NCI-H524 treated with DMSO at 0.1 percent for 48 hours (cell line): ENCODE measurements around the gene OBSCN.

Experiments
- DNase-seq: peaks from one replicate; lab custom pipeline; 2025; lab: John Stamatoyannopoulos, UW

Gene OBSCN

DNA sequence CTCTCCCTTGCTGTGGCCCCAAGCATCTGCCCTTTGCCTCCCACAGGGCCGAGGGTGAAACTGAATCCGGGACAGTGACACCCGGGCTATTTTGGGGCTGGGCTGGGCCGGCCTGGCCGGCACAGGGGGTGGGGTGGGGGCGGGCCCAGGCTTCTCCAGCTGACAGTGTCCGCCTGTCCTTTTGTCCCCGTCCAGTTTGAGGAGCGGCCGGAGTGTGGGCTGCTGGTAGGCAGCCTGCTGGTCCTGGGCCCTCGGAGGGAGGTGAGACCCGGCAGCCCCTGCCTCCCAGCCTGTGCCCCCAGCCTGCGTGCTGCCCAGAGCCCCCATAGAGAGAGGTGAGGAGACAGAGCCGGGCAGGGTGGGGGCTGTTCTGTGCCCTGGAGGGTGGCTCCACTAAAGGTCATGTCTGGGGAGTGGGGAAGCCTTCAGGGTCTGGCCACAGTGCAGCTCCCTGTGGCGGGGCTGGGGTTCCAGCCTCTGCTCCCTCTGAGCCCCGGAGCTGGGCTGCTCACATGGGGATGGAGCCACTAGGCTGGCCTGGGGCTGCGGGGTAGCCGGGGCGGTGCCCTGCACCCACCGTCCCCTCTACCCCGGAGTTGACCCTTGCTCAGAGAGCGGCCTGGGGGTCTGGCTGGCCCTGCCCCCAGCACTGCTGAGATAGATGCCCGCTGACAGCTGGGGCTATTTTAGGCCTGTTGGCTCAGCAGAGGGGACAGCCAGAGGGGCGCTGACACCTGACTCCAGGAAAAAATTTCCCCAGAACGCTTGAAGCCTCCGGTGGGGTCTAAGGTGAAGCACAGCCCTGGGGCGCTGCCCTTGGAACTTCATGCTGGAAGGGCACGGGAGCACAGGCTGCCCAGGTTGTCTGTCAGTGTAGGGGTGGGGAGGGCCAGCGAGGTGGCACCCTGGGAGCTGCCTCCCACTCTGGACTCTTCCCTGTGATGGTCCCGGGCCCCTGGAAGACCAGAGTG, at the start of gene OBSCN:
Gene OBSCN (plus strand): TSS at position 194 of the 971 bp plus-strand sequence. CDS start 3,740 bp downstream, outside the sequence.
- no peak for DNase-seq

DNA sequence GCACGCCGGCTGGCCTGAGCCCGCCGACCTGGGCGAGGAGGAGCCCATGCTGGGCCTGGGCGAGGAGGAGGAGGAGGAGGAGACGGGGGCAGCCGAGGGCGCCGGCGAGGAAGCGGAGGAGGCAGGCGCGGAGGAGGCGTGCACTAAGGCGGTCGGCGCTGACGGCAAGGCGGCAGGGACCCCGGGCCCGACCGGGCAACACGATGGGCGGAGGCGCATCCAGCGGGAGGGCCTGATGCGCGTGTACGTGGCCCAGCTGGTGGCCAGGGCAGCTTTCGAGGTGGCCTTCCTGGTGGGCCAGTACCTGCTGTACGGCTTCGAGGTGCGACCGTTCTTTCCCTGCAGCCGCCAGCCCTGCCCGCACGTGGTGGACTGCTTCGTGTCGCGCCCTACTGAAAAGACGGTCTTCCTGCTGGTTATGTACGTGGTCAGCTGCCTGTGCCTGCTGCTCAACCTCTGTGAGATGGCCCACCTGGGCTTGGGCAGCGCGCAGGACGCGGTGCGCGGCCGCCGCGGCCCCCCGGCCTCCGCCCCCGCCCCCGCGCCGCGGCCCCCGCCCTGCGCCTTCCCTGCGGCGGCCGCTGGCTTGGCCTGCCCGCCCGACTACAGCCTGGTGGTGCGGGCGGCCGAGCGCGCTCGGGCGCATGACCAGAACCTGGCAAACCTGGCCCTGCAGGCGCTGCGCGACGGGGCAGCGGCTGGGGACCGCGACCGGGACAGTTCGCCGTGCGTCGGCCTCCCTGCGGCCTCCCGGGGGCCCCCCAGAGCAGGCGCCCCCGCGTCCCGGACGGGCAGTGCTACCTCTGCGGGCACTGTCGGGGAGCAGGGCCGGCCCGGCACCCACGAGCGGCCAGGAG, 49.5 kb upstream of the OBSCN start:
- no peak for DNase-seq

GRCh38 chr1:228159008-228159665, 48.7 kb upstream of the OBSCN start:
- DNase-seq = no peak

DNA sequence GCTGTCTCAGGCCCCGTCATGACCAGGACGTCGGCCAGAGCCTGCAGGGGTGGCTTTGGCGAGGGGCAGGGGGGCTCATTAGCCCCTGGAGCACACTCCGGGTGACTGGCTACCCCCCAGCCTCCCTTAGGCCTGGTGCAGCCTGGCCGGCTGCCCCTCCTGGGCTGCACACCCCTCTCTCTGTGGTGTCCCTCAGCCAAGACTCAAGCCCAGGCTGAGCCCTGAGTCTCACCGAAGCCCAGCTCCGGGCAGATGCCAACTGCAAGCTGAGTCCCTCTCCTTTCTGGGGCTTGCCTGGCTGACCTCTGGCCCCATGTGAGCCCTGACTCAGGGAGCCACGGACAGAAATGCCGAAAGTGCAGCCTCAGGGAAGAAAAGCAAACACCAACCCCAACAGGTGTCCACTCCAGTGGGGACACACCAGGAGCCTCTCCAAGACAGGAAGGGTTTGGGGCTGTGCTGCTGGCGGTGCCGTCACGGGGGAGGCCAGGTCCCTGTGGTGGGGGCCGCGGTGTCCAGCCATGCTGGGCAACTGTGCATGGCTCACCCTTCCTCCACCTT, 47.6 kb upstream of the OBSCN start:
- DNase-seq = no peak

DNA sequence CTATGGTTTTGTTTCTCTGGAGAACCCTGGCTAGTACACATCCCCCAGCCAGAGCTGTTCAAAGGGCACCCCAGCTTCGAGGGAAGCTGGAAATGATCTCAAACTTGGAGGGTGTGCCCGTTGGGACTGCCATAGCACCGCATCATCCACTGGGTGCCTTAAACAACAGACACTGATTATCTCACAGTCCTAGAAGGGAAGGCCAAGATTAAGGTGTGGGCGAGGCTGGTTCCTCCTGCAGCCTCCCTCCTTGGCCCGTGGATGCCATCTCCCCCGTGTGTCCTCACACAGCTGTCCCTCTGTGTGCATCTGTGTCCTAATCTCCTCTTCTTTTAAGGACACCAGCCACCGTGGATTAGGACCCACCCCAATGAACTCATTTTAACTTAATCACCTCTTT, 46.5 kb upstream of the OBSCN start:
- DNase-seq = peak; percentile 69

- DNase-seq = peak; percentile 77
Observed at GRCh38 chr1:228161866-228162265, 46.0 kb upstream of the OBSCN start.

- peak; percentile 11 for DNase-seq
Observed at GRCh38 chr1:228162286-228163006, 45.4 kb upstream of the OBSCN start.

DNA sequence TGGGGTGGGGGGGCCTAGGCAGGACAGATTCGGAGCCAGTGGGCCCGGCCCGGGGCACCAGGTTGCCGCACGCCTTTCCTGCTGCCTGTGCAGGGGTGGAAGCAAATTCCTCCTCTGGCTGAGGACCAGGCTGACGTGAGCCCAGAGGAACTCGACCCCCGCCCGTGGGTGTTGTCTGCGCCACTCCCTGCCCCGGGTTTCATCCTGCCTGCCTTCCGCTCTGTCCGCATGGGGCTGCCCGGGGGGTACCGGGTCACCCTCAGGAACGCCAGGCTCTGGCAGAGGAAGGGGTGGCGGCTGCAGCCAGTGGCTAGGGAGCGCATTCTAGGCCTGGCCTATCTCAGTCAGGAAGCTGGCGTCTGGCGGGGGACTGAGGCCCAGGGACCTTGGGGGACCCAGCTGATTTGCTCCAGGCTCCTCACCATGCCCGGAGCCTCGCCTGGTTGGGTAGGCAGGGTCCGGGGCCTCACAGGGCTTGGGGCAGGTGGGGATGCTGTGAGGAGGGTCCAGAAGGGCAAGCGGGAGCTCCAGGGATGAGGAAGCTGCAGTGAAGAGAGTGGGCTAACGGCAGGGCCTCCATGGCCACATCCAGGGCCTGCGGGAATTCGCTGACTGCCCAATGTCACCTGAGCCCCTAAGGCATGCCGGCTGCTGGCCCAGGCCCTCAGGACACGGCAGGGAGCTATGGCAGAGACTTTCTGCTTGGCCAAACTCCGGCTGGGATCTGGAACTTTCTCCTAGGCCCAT, 44.7 kb upstream of the OBSCN start:
- no peak for DNase-seq

DNA sequence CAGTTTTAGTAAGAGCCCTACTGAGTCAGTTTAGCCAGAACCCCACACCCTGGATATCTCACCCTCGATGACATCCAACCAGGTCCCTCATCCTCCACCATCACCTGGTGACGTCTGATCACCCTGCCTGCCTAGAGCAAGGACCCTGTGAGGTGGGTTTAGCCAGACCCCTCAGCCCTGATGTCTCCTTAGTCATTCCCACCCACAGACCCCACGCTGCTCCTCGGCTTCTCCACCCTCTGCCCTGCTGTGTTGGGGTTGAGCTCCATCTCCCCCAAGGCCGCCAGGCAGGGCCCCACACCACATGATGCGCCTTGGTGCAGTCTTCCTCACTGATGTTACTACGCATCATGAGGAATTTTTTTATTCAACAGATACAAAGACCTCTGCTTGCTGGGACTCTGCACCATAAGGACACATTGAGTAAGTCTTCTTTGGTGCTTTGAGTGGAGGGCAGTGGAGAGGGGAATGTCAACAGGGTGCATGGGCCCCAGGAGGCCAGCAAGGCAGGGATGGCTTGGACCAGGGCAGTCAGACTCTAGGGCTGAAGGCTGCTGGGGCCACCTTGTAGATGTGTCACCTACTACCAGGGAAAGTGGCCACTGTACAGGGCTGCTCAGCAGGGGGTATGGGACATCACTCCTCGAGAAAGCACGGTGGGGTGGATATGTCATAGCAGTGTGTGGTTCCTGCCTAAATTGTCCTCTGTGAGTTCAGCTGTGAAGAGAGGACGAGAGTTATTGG, 43.9 kb upstream of the OBSCN start:
- DNase-seq = no peak

DNA sequence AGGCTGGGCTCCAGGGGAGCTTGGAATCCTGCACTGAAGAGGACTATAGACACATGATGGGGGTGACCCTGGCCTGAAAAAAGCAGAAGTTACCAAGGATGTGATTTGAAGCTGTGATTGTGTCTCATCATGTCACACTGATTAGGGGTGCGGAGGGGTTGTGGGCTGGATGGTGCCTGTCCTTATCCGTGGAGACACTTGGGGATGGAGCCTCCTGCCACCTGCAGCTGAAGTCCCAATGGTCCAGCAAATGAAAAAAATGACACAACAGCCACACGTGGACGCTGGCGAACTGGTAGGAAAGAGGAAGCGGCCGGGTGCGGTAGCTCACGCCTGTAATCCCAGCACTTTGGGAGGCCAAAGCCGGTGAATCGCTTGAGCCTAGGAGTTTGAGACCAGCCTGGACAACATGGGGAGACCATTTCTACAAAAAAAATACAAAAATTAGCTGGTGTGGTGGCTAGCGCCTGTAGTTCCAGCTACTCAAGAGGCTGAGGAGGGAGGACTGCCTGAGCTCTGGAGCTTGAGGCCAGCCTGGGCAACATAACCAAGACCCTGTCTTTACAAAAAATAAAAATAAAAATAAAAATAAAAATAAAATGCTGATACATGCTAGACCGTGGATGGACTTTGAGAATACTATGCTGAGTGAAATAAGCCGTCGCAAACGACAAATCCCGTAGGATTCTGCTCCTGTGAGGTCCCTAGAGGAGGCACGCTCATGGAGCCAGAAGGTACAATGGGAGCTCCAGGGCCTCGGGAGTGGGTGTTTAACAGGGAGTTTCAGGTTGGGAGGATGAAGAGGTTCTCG, 43.1 kb upstream of the OBSCN start:
- DNase-seq = no peak

DNA sequence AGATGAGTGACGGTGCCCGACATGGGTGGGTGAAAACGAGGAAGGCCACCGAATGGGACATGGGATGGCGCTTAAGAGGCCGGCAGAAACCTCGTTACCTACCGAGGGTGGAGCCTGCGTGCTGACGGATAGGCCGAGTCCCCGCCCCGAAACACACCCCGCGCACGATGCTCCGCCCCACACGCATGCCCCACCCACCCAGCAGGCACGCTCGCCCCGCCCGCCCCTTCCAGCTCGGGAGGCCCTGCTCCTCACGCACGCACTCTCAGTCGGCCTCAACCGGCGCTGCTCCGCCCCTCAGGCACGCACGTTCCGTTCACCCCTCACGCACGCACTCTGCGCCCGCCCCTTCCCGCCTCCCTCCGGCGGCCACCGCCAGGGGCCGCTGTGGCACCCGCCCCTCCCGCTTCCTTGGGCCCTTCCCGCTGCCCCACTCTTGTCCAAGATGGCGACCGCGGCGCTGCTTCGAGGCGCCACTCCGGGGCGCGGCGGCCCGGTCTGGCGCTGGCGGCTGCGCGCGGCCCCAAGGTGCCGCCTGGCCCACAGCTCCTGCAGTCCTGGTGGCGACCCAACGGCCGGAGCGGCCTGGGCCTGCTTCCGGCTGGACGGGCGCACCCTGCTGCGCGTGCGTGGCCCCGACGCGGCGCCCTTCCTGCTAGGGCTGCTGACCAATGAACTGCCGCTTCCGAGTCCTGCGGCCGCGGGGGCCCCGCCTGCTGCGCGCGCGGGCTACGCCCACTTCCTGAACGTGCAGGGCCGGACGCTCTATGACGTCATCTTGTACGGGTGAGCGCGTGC, 42.3 kb upstream of the OBSCN start, which contains the start of gene IBA57:
Gene IBA57 (plus strand): TSS at position 433 of the 798 bp plus-strand sequence. CDS start 13 bp downstream, at position 446.
- DNase-seq = peak; percentile 65

DNA sequence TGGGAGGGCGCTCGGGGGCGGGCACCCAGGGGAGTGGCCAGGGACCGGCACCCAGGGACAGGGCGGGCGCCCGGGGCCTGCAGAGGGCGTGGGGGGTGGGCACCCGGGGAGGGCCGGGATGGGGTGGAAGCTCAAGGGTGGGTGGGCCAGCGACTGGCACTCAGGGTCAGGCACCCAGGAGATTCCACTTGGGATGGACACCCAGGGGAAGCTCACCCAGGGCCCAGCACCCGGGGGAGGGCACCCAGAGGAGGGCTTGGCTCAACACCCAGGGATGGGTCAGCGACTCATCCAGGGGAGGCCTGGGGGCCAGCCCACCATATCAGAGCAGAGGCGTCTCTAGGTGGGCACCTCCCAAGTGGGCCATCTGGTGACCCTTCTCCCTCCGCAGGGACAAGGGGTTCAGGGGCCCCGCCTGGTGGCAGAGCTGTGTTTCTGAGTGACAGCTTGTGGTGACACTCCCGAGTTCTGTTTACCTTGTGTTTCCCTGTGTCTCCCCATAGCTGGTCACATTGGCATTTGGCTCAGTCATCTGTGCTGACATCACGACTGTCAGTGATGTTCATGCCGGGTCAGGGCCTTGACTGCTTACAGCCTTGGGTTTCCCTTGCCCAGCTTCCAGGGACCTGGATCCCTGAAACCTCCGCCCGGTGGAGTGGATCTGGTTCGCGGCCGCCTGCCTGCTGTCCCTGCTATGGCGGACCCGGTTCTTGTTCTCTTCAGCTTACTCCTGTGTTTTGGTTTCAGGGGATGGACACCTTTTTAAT, 41.5 kb upstream of the OBSCN start:
- DNase-seq = peak; percentile 12

DNA sequence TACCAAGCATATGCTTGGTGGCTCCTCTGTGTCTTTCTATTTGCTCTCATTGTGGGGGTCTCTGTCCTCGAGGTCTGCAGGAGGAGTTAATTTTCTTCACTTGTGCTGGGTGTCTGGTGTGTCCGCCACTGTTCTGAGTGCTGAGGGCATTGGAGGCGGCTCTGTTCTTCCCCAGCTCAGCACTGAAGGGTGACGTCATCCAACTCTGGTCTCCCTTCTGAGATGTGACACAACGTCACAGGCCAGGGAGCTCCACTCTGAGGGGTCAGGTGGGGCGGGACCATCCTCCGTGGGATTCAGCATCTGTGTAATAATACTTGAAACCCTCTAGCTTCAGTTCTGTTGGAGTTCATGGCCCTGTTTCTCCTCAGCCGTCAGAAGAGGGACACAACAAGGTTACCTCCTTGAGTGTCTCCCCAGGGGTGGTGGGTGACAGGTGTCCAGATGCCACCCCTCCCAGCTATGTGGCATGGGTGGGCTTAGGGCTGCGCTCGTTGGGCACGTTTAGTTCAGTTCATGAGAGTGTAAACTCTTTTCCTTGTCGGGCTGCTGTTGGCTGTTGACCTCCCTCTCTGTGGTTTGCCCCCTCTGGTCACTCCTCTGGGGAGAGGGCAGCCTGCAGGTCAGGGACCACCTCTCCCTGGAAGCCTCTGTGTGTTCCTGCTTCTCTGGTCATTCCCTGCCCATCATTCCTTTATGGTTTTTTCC, 39.1 kb upstream of the OBSCN start:
- no peak for DNase-seq

DNA sequence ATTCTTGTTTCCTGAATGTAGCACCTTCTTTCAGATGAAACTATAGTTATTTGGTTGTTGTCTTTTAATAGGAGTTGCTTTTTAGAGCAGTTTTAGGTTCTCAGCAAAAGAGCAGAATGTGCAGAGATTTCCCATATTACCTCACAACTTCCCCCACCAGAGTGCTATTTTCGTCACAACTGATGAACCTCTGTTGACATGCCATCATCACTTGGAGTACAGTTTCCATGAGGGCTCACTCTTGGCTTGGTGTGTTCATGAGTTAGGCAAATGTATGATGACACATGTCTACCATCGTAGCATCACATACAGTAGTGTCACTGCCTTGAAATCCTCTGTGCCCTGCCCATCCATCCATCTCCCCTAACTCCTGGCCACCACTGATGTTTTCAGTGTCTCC, 38.5 kb upstream of the OBSCN start:
- no peak for DNase-seq

DNA sequence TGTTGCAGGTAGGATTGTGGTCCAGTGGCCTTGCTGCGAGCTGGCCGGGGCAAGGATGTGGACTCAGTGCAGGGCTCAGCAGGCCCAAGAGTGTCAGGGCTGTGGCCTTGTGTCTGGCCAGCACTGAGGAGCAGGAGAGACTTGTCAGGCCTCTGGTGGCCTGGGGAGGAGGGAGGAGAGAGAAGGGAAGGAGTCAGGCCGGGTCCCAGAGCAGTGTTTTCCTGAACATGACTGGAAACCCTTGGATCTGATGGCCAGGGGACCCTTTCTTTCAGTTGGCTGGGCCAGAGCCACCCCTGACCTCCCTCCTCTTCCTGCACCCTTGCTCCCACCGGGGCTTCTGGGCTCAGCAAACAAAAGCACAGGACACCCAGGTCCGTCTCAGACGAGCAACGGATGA, 37.2 kb upstream of the OBSCN start:
- no peak for DNase-seq

- DNase-seq = no peak
Observed at GRCh38 chr1:228171221-228171891, 36.5 kb upstream of the OBSCN start.
